B cell (primary cell): ENCODE measurements around the gene GGNBP2. TPM values are rescaled to one million over a fixed set of nuclear protein-coding genes. Genes with fewer than 3 reads are reported as not detected.

Source experiments
- ATAC-seq: fragments of 200-7000 bp; cut with Tn5 transposase; one replicate; pipeline ENCODE4 v1.10.0; 2021; ENCODE audit warnings: low read depth, mild to moderate bottlenecking, moderate number of reproducible peaks, moderate library complexity
- CTCF ChIA-PET: fragments of 350-600 bp; sonication (Branson Sonifier 250); formaldehyde crosslinking; loops from one replicate; lab custom pipeline; 2021; ENCODE audit warnings: antibody characterized with exemption, inconsistent platforms; lab: Charles Lee
- POLR2A ChIA-PET: fragments of 350-600 bp; sonication (Branson Sonifier 250); formaldehyde crosslinking; loops from one replicate; lab custom pipeline; 2021; ENCODE audit warnings: antibody characterized with exemption; lab: Charles Lee
- DNase-seq: peaks from one replicate; pipeline ENCODE4 v3.0.0; 2013
- H2AFZ ChIP-seq: 2 replicates; pipeline ENCODE4 v1.6.1; 2012; ENCODE audit warnings: mild to moderate bottlenecking, low read depth, low read length; ENCODE audit not compliant: insufficient read depth, poor library complexity, severe bottlenecking
- H3K27ac ChIP-seq, 2 donors: 1 replicate in 1 of 2; 2 replicates in 1 of 2; pipeline ENCODE4 v1.5.1; 2012 to 2013; ENCODE audit warnings: low read length in 2 of 2, mild to moderate bottlenecking in 2 of 2, moderate library complexity in 1 of 2
- H3K27me3 ChIP-seq, 4 experiments: fragments of 200-600 bp in 1 of 4; sonication (generic) in 1 of 4; replicated peaks in 1 of 4; 1 replicate in 2 of 4; 2 replicates in 2 of 4; pipeline versions ENCODE4 v1.6.1 to v1.7.0; 2013 to 2016; ENCODE audit warnings: low read length in 3 of 4, mild to moderate bottlenecking in 2 of 4, mixed read lengths in 1 of 4, moderate library complexity in 1 of 4; ENCODE audit not compliant: insufficient read depth in 4 of 4, control insufficient read depth in 3 of 4; ENCODE audit errors: control extremely low read depth in 1 of 4
- H3K36me3 ChIP-seq, 2 experiments: replicated peaks in 1 of 2; 1 replicate in 1 of 2; 2 replicates in 1 of 2; pipeline versions ENCODE4 v1.6.1 to v1.7.1; 2013; ENCODE audit warnings: low read length in 1 of 2; ENCODE audit not compliant: insufficient read depth in 2 of 2, control insufficient read depth in 1 of 2; ENCODE audit errors: control extremely low read depth in 1 of 2, extremely low read depth in 1 of 2
- H3K4me1 ChIP-seq, 2 donors: fragments of 200-600 bp in 1 of 2; sonication (generic) in 1 of 2; 1 replicate in 1 of 2; 2 replicates in 1 of 2; pipeline versions ENCODE4 v1.5.1 to v1.6.1; 2013 to 2017; ENCODE audit warnings: low read length in 2 of 2; ENCODE audit not compliant: control insufficient read depth in 2 of 2, insufficient read depth in 2 of 2
- H3K4me2 ChIP-seq: replicated peaks from 2 replicates; pipeline ENCODE3; 2012; ENCODE audit warnings: mild to moderate bottlenecking, low read depth, low read length; ENCODE audit not compliant: poor library complexity, severe bottlenecking
- H3K4me3 ChIP-seq, 5 experiments: fragments of 200-600 bp in 1 of 5; sonication (generic) in 1 of 5; 1 replicate in 3 of 5; 2 replicates in 2 of 5; pipeline versions ENCODE4 v1.5.1 to v1.7.0; 2011 to 2016; ENCODE audit warnings: low read length in 4 of 5, mild to moderate bottlenecking in 4 of 5, low read depth in 2 of 5, control low read depth in 1 of 5, moderate library complexity in 1 of 5; ENCODE audit not compliant: insufficient read depth in 1 of 5; ENCODE audit errors: control extremely low read depth in 1 of 5, extremely low read depth in 1 of 5
- H3K79me2 ChIP-seq: fragments of 200-600 bp; sonication (generic); one replicate; pipeline ENCODE4 v1.6.0; 2016; ENCODE audit warnings: low read length; ENCODE audit not compliant: control insufficient read depth, insufficient read depth
- H3K9ac ChIP-seq: fragments of 200-600 bp; sonication (generic); 2 replicates; pipeline ENCODE4 v1.6.1; 2017; ENCODE audit warnings: mild to moderate bottlenecking, low read length, moderate library complexity
- H3K9me3 ChIP-seq, 3 donors: one replicate each; pipeline versions ENCODE4 v1.6.1 to v1.7.1; 2013; ENCODE audit warnings: low read length in 2 of 3; ENCODE audit not compliant: control insufficient read depth in 2 of 3, insufficient read depth in 1 of 3; ENCODE audit errors: control extremely low read depth in 1 of 3
- H4K20me1 ChIP-seq: 2 replicates; pipeline ENCODE4 v1.6.0; 2012; ENCODE audit warnings: mild to moderate bottlenecking, low read length; ENCODE audit not compliant: insufficient read depth, control insufficient read depth, poor library complexity, severe bottlenecking
- H3K27ac Mint-ChIP-seq: one replicate; pipeline ENCODE4 v1.8.0; 2021; ENCODE audit warnings: mixed read lengths
- H3K27me3 Mint-ChIP-seq: one replicate; pipeline ENCODE4 v1.8.0; 2021; ENCODE audit warnings: mixed read lengths
- H3K4me1 Mint-ChIP-seq: one replicate; pipeline ENCODE4 v1.8.0; 2021; ENCODE audit warnings: mixed read lengths
- H3K4me3 Mint-ChIP-seq: one replicate; pipeline ENCODE4 v1.8.0; 2021; ENCODE audit warnings: mixed read lengths
- H3K9me3 Mint-ChIP-seq: one replicate; pipeline ENCODE4 v1.8.0; 2022; ENCODE audit warnings: mixed read lengths; ENCODE audit not compliant: insufficient read depth
- CTCF ChIP-seq: fragments of 200-600 bp; IDR thresholded peaks from one replicate; pipeline ENCODE4 v1.8.0; 2022; ENCODE audit warnings: antibody characterized with exemption, mild to moderate bottlenecking
- EZH2 ChIP-seq: IDR thresholded peaks from 2 replicates; pipeline ENCODE4 v1.6.1; 2012; ENCODE audit warnings: borderline replicate concordance, low read depth, mild to moderate bottlenecking, moderate library complexity, low read length; ENCODE audit not compliant: insufficient read depth, poor library complexity, severe bottlenecking
- WGBS: methylation state at CpG from one replicate; pipeline ENCODE4 v1.1.5; 2013; ENCODE audit warnings: missing lambda C conversion rate; ENCODE audit not compliant: insufficient coverage; 5-methylcytosine and 5-hydroxymethylcytosine counted together
- intact Hi-C: fragments of 100-400 bp; cut with micrococcal nuclease; formaldehyde crosslinking; loops from one replicate; pipeline ENCODE4 v1.10.0; 2022
- polyA plus RNA-seq: library from polyadenylated mRNA; depleted of rRNA; stranded (reverse); fragments of >200 nt; gene quantifications from 2 replicates; pipeline ENCODE4 v1.2.3, GENCODE V29; 2012
- total RNA-seq, 2 donors: library from RNA; stranded (reverse); fragments of 120-200 nt in 1 of 2; gene quantifications; 1 replicate in 1 of 2; 2 replicates in 1 of 2; pipeline versions ENCODE4 v1.2.3 to v1.2.4, GENCODE V29; 2013 to 2022

The GGNBP2 gene
- total and polyA plus RNA-seq, 2 donors (not counting 1 experiment from before 2014, with no cell fraction given), result 107 to 137 TPM

- no peak overlapping the region for H3K27ac Mint-ChIP-seq
- CTCF ChIA-PET, result interaction anchor here (1.1 to 10.1 kb wide), 11 partner anchors 9 to 611 kb away, joined by 3 to 150 read pairs (median 14); partner anchors contain the start of genes LHX1 and MRM1
Measured at GRCh38 chr17:36629970-36630502, 85.3 kb downstream of the GGNBP2 start.

More at GRCh38 chr17:36629970-36630502, 85.3 kb downstream of the GGNBP2 start:
- Mint-ChIP-seq H3K27me3 (peaks cover 15% of the 10 kb centered on the region), H3K4me3 (no peak overlapping the region), H3K4me1 (no peaks in the 10 kb centered on the region), H3K9me3 (no peaks in the 10 kb centered on the region)
- Histone ChIP-seq H2AFZ (no peak overlapping the region), H3K4me3 (no peak overlapping the region), H3K4me2 (no peak overlapping the region), H3K9ac (no peak overlapping the region), H3K27me3 (peaks cover 0 to 5% (median 2%) of the 10 kb centered on the region in 4 experiments), H3K27ac (no peak overlapping the region), H4K20me1 (no peaks in the 10 kb centered on the region), H3K79me2 (no peaks in the 10 kb centered on the region), H3K36me3 (no peaks in the 10 kb centered on the region), H3K4me1 (no peaks in the 10 kb centered on the region), H3K9me3 (no peaks in the 10 kb centered on the region)
- 90% methylated on average over 7 of the region's 8 CpGs for WGBS
- ATAC-seq (no peak), DNase-seq (no peak)
- intact Hi-C loops, result loop anchor here (2.0 kb wide), 1 partner anchor 743 kb away; no protein-coding TSS in a partner anchor
- POLR2A ChIA-PET, result no interaction called here
- TF ChIP-seq CTCF (no peak), EZH2 (no peak)
